Measurements from ENCODE around the gene TSFM.

DNA sequence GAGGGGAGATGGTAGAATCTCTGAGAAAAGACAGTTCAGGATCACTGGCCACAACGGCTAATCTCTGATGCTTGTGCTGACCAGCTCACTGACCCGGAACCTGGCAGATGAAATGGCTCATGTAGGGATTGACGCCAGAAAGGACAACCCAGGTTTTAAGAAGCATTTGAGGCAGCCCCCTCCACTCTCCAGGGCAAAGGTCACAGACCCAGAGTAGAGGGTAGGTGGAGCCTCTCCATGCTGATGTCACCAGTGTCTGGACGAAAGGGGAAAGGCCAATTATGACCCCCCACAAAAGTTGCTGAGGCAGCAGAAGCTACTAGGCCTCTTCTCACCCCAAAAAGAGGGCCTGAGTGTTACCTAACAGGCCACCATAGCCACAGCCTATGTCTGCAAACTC lies 11.9 kb upstream of the TSFM start:
- TF ChIP-seq, protein P1, sequence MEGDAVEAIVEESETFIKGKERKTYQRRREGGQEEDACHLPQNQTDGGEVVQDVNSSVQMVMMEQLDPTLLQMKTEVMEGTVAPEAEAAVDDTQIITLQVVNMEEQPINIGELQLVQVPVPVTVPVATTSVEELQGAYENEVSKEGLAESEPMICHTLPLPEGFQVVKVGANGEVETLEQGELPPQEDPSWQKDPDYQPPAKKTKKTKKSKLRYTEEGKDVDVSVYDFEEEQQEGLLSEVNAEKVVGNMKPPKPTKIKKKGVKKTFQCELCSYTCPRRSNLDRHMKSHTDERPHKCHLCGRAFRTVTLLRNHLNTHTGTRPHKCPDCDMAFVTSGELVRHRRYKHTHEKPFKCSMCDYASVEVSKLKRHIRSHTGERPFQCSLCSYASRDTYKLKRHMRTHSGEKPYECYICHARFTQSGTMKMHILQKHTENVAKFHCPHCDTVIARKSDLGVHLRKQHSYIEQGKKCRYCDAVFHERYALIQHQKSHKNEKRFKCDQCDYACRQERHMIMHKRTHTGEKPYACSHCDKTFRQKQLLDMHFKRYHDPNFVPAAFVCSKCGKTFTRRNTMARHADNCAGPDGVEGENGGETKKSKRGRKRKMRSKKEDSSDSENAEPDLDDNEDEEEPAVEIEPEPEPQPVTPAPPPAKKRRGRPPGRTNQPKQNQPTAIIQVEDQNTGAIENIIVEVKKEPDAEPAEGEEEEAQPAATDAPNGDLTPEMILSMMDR (conservative IDR thresholded peaks at IDR 0.05; ENCODE audit: low read length): no peak
- TF ChIP-seq EZH2phosphoT487 (IDR thresholded peaks at IDR 0.05; ENCODE audit: borderline replicate concordance, low read depth, low read length): no peak

All from OCI-LY7 (cell line).